ENCODE measurements around the gene TLCD5.

DNA sequence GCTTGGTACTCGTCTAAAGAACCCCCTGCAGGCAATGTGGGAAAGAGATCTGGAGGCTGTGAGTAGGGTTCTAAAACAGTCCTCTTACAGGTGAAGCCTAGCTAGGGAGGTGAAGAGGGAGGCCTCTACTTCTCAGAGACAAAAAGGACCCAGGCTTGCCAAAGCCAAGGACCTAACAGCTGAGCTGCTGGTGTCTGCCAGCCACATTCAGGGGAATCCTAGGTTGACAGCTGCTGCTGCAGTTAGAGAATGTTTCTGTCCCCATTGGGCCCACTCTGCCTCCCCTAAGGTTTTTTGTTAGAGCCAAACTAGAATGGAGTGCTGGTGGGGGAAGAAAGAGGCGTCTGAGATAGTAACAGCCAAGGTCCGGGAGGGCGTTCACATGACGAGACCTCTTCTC lies 26.6 kb upstream of the TLCD5 start:
- TF ChIP-seq POLR2A (IDR thresholded peaks at IDR 0.05) (no peak), POLR2AphosphoS5 (IDR thresholded peaks at IDR 0.05) (no peak)

Data from stomach (tissue), 4 donors.